Kidney glomerular epithelial cell (primary cell): Measurements from ENCODE around the gene ALK.

Experiments used
- DNase-seq: peaks from one replicate; lab custom pipeline; 2025; lab: John Stamatoyannopoulos, UW

Gene ALK

DNA sequence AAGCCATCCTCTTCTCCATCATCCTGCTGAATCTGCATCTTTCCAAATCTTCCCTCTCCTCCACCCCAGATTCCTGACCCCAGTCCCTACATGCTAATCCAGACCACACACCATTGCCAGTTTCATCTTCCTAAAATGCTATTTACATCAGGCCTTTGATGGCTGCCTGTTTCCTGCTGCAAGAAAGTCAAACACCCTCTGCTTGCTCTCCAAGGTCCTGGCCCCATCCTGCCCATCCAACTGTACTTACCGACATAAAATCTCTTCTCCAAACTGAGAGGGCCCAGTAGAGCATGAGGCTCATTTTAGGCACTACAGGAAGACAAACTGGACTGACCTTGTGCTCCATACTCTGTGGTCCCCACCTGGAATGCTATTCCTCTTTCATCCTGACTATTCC is 19.0 kb downstream of the ALK start:
- no peak for DNase-seq

DNA sequence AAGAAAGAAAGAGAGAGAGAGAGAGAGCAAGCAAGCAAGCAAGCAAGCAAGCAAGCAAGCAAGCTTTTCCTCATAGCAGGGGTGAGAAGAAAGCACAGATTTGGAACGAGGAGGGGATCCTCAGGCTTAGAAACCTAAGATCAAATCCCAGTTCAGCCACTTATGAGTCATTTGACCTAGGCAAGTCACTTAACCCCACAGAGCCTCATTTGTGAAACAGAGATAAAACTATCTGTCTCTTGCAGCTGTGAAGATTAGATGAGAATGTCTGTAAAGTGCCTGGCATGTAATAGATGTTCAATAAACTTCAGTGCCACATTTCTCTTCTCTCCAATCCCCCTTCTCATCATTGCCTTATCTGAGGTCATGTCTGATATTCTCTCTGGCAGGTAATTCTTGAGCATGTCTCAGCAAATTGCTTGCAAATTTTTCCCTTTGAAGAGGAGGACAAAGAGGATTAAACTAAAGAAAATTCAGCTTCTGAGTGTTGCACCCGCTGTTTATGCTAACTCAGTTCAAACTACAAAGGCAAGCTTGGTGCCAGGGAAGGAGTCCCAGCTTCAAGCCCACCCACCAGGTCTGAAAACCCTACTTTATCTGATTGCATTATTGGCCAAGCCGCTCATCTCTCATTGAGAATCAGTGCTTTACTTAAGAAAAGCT is 20.3 kb downstream of the ALK start:
- no peak for DNase-seq

GRCh38 chr2:29898999-29899398 is 22.4 kb downstream of the ALK start:
- no peak for DNase-seq

DNA sequence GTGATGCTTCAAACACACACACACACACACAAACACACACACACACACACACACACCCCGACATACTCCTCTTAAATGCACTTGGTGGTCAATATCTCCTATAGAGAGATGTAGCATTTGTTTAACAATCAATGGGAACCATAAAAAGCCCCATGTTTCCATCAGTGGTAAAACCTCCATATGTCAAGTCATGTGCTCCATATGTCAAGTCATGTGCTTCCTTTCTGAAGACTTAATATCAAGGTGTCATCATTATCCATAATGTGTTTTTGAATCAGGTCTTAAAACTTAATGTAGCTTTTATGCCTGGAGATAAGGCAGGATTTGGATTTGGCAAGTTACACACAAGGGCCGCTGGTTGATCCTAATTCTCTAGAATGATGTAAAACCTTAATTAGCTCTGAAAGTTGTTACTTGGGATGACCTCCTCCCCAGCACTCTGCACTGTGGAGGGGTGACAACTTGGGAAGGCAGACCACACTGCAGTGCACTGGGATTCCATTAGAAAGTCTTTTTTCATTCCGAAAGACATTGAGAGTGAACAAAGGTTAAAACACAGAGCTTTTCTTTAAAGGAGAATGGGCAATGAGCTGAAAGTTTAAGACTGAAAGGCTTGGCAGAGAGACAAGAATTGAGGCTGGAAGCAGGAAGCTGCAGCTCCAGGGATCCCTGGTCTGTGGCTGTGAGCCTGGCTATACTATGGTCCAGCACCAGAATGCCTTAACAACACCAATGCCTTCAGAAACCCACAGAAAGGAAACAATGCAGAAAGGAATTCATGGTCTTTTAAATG is 26.4 kb downstream of the ALK start:
- no peak for DNase-seq

GRCh38 chr2:29892585-29893259 is 28.7 kb downstream of the ALK start:
- DNase-seq: no peak

- DNase-seq: no peak
Observed at GRCh38 chr2:29881089-29881730, 40.2 kb downstream of the ALK start.

DNA sequence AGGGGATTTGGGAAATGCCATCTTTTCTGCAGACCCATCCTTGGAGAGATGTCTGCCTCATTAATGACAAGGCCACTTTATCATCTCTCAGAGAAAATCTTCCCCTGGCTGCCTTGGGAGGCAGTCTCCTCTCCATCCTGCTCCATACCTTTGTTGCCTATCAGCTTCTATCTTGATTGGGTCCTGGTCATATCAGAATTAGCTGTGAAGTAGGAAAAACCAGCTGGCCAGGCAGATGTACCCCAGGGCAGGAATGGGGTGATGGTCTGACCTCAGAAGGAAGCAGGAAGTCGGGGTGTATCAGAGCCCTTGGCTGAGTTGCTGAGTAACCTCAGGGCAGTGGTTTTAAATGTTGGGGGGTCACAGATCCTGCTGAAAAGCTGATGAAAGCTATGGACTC is 41.3 kb downstream of the ALK start:
- DNase-seq: no peak

DNA sequence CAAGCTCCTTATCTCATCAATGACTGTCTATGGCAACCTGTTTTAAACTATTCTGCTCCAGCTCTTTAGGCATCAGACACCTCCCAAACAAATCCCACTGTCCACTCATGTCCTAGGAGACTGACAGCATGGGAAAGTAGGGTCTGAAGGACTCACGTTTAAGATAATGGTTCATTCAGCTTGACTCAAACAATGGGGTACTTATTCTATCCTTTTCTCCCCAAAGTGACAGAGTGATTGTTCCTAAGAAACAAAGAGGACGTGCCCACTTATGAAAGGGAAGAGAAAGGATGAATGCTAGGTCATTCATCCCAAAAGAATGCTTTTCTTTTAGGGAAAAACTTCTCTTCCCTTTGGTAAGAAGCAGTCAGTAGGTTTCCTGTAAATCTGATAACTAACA is 41.9 kb downstream of the ALK start:
- no peak for DNase-seq

DNA sequence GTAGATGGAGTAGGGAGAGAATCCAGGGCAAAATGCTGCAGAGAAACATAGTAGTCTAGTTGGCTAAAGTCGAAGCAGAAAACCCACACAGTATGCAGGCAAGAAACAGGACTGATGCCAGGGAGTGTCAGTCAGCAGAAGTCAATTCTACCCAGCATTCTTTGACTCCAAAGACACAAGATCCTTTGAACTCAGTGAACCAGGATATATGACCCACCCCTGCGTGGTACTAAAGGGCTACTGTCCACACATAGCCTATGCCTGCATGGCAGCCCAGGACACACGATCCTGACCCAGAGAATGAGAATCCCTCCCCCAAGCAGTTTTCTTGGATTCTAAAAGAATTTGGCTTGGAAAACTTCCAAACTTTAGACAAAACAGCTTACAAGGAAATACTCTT is 42.5 kb downstream of the ALK start:
- peak; percentile 81 for DNase-seq

GRCh38 chr2:29876374-29876773 is 45.0 kb downstream of the ALK start:
- DNase-seq: no peak

GRCh38 chr2:29874745-29875144 is 46.6 kb downstream of the ALK start:
- no peak for DNase-seq

DNA sequence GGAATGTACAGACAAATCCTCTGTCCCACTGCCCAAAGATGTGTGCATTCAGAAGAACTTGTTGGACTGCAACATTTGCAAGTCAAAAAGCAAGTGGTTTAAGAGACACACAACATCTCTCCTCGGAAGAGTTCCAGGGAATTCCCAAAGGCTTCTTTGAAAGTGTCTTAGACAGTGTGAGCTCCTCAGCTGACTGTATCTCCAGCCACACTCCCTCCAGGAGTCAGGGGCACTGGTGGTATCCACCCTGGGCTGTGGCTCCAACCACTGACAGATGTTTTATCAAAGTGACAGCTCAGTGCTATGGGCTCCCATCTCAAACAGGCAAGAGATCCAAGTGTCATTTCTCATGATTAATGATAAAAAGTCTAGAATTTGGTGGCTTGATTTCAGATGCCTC is 48.5 kb downstream of the ALK start:
- no peak for DNase-seq

GRCh38 chr2:29871541-29871940 is 49.8 kb downstream of the ALK start:
- no peak for DNase-seq

- no peak for DNase-seq
Observed at GRCh38 chr2:29865512-29865911, 55.9 kb downstream of the ALK start.

DNA sequence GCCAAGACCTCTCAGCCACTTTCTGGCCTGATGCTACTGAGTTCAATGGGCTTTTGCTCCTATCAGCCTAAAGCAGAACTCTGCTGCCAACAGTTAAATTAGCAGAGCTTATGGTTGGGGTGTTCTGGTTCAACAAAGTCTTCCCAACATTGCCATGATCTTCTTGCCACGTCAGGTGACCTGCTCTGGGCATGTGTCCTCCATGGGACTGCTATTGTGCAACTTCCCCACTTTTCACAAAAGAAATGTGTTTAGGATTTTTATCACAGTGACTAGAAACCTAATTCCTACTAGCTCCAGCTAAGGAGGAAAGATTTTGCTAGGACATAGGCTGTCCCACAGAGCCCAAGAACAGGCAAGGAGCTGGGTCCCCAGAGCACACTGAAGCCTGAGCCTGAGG is 56.4 kb downstream of the ALK start:
- DNase-seq: no peak

- DNase-seq: no peak
Observed at GRCh38 chr2:29855924-29856639, 65.3 kb downstream of the ALK start.

- no peak for DNase-seq
Observed at GRCh38 chr2:29850794-29851193, 70.6 kb downstream of the ALK start.

DNA sequence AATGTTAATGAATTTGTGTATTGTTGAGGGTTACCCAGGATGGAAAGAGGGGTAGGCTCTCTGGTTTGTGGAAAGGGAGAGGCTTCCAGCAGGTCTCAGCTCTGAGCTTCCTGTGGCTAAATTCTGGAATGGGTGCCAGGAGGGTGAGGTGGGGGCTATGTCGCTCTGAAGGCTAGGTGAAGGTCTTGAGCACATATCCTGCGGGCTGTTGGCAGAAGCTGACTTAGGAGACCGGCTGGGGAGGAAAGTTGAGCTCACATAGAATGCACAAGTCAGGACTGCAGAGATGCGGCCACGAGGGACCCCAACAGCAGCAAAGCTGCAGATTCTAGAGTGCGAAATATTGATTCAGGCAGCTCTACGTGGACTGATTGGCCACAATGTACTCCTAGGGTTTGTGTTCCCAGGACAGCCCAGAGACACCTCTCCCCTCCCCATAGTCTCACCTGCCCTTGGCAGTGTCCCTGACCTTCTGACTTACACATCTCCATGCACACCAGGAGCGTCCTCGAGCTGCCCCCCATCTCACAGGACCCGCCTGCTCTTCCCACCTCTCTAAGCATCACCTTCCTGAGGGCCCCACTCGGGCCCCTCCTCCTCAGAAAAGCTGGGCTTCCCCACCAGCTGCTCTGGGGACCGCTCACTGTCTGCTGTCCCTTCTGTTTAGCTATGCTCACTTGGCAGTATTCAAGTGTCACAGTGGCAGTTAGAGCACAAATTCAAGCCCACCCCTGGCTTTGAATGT is 72.6 kb downstream of the ALK start:
- DNase-seq: no peak

- DNase-seq: no peak
Observed at GRCh38 chr2:29847886-29848285, 73.5 kb downstream of the ALK start.

DNA sequence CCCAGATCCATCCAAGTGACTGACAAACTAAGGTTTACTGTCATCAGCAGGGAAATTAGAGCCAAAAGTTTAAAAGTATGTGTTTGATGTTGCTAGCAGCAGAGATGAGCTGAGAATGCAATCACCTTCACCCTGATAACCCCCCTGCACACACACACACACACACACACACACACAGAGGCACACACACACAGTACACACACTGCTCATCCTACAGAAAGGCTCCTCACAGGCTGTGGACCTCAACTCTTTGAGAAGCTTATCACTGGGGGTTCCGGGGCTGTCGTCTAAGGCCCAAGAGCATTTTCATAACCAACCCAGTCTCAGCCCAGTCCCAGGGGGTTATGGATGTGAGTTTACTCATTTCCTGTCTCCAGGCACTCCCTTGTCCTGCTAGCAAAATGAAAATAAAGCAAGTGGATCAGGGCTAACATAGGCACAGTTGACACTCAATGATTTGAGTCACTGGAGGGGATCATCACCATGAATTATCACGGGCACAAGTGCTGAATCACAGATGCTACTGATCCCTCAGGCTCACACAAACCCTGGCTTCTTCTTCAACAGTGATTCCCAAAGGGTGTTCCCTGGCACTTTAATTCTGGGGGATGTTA is 76.6 kb downstream of the ALK start:
- no peak for DNase-seq
